Neuronal stem cell (in vitro differentiated cells): ENCODE results near the gene KDM1A.

Experiments
- DNase-seq: peaks from one replicate; pipeline ENCODE4 v3.0.0-alpha.2; 2013; ENCODE audit warnings: low spot score
- H2AFZ ChIP-seq: one replicate; pipeline ENCODE4 v1.6.1; 2013; ENCODE audit warnings: mild to moderate bottlenecking, low read length, inconsistent platforms
- H2AK5ac ChIP-seq: 2 replicates; pipeline ENCODE4 v1.6.1; 2013; ENCODE audit warnings: low read depth, mild to moderate bottlenecking, inconsistent platforms, low read length, moderate library complexity, mixed read lengths
- H2BK120ac ChIP-seq: 2 replicates; pipeline ENCODE4 v1.6.1; 2013; ENCODE audit warnings: low read depth, mild to moderate bottlenecking, inconsistent platforms, low read length, moderate library complexity, mixed read lengths
- H2BK12ac ChIP-seq: one replicate; pipeline ENCODE4 v1.6.1; 2013; ENCODE audit warnings: low read length, inconsistent platforms
- H2BK15ac ChIP-seq: 2 replicates; pipeline ENCODE4 v1.6.1; 2013; ENCODE audit warnings: mild to moderate bottlenecking, low read length, inconsistent platforms, mixed read lengths
- H2BK5ac ChIP-seq: one replicate; pipeline ENCODE4 v1.6.1; 2013; ENCODE audit warnings: inconsistent platforms, mild to moderate bottlenecking, low read length, moderate library complexity
- H3K14ac ChIP-seq: one replicate; pipeline ENCODE4 v1.6.1; 2013; ENCODE audit warnings: low read length, inconsistent platforms
- H3K18ac ChIP-seq: 2 replicates; pipeline ENCODE4 v1.6.1; 2013; ENCODE audit warnings: low read length, inconsistent platforms
- H3K23ac ChIP-seq: 2 replicates; pipeline ENCODE4 v1.6.1; 2013; ENCODE audit warnings: low read depth, mild to moderate bottlenecking, mixed read lengths, low read length, inconsistent platforms; ENCODE audit not compliant: poor library complexity
- H3K27ac ChIP-seq: replicated peaks from 3 replicates; pipeline ENCODE4 v1.5.1; 2013; ENCODE audit warnings: low read length, inconsistent platforms
- H3K27me3 ChIP-seq, 3 experiments: 2 replicates each; pipeline ENCODE4 v1.6.1; 2013; ENCODE audit warnings: low read length in 3 of 3, mild to moderate bottlenecking in 2 of 3, inconsistent platforms in 1 of 3, low read depth in 1 of 3, mixed read lengths in 1 of 3, moderate library complexity in 1 of 3; ENCODE audit not compliant: control insufficient read depth in 3 of 3, insufficient read depth in 3 of 3
- H3K36me3 ChIP-seq, 2 donors: replicated peaks in 1 of 2; 2 replicates each; pipeline ENCODE4 v1.6.1; 2013; ENCODE audit warnings: low read length in 2 of 2; ENCODE audit not compliant: control insufficient read depth in 2 of 2, insufficient read depth in 2 of 2
- H3K4ac ChIP-seq: 2 replicates; pipeline ENCODE4 v1.6.1; 2013; ENCODE audit warnings: inconsistent platforms, mild to moderate bottlenecking, low read length, moderate library complexity
- H3K4me1 ChIP-seq, 2 donors: 1 replicate in 1 of 2; 2 replicates in 1 of 2; pipeline ENCODE4 v1.6.1; 2013; ENCODE audit warnings: low read length in 2 of 2, low read depth in 1 of 2; ENCODE audit not compliant: control insufficient read depth in 2 of 2, insufficient read depth in 1 of 2
- H3K4me2 ChIP-seq: one replicate; pipeline ENCODE4 v1.6.1; 2013; ENCODE audit warnings: mild to moderate bottlenecking, low read length, inconsistent platforms; ENCODE audit not compliant: insufficient read depth, poor library complexity, severe bottlenecking
- H3K4me3 ChIP-seq, 2 donors: 2 replicates each; pipeline ENCODE4 v1.5.1; 2013; ENCODE audit warnings: low read length in 2 of 2, mild to moderate bottlenecking in 2 of 2, inconsistent platforms in 1 of 2, moderate library complexity in 1 of 2
- H3K79me1 ChIP-seq: one replicate; pipeline ENCODE4 v1.6.1; 2013; ENCODE audit warnings: low read depth, mild to moderate bottlenecking, inconsistent platforms, low read length, moderate library complexity
- H3K9ac ChIP-seq: one replicate; pipeline ENCODE4 v1.6.1; 2013; ENCODE audit warnings: mild to moderate bottlenecking, low read depth, low read length, inconsistent platforms; ENCODE audit not compliant: poor library complexity
- H3K9me3 ChIP-seq, 2 donors: replicated peaks in 1 of 2; 2 replicates each; pipeline versions ENCODE3 to v1.6.1; 2013; ENCODE audit warnings: low read length in 2 of 2, mild to moderate bottlenecking in 2 of 2, inconsistent platforms in 1 of 2, low read depth in 1 of 2, mixed read lengths in 1 of 2, moderate library complexity in 1 of 2; ENCODE audit not compliant: control insufficient read depth in 2 of 2, insufficient read depth in 1 of 2
- H4K8ac ChIP-seq: one replicate; pipeline ENCODE4 v1.6.1; 2013; ENCODE audit warnings: low read depth, mild to moderate bottlenecking, inconsistent platforms, low read length, moderate library complexity
- H4K91ac ChIP-seq: one replicate; pipeline ENCODE4 v1.6.1; 2013; ENCODE audit warnings: low read length, low read depth, mild to moderate bottlenecking, inconsistent platforms; ENCODE audit not compliant: poor library complexity
- WGBS, 2 donors: extraction: QIAGEN DNeasy Blood & Tissue Kit; methylation state at CpG; one replicate each; pipeline ENCODE4 v1.1.7; 2013; ENCODE audit warnings: missing lambda C conversion rate in 2 of 2, mixed read lengths in 1 of 2; ENCODE audit not compliant: insufficient read length in 2 of 2, insufficient replicate concordance in 1 of 2; ENCODE audit errors: extremely low coverage in 2 of 2; 5-methylcytosine and 5-hydroxymethylcytosine counted together

The KDM1A gene

GRCh38 chr1:23090056-23090455, 70.8 kb downstream of the KDM1A start:
- Histone ChIP-seq H3K79me1 (peaks cover 3% of the 10 kb centered on the region), H3K18ac (no peak overlapping the region), H2BK5ac (no peak overlapping the region), H2BK12ac (no peak overlapping the region), H3K9me3 (no peaks in the 10 kb centered on the region), H2AK5ac (no peak overlapping the region), H3K23ac (no peak overlapping the region), H3K4me2 (no peak overlapping the region), H3K4me3 (no peak overlapping the region), H2BK15ac (no peak overlapping the region), H3K4me1 (no peaks in the 10 kb centered on the region), H3K36me3 (peaks cover 61 to 98% of the 10 kb centered on the region in 2 donors), H3K27me3 (no peaks in the 10 kb centered on the region), H4K8ac (no peak overlapping the region), H3K9ac (no peak overlapping the region), H2BK120ac (no peak overlapping the region), H2AFZ (no peak overlapping the region), H4K91ac (no peak overlapping the region), H3K4ac (no peak overlapping the region), H3K27ac (no peak overlapping the region), H3K14ac (no peak overlapping the region)
- DNase-seq = no peak
- WGBS, 2 donors = no CpG with 5 or more reads among the region's 1 CpG

- no peak overlapping the region for H3K4ac ChIP-seq
- H2BK12ac ChIP-seq = no peak overlapping the region
- H4K91ac ChIP-seq = no peak overlapping the region
- no peak overlapping the region for H4K8ac ChIP-seq
- H3K9ac ChIP-seq = no peak overlapping the region
- WGBS, 2 donors = no CpG with 5 or more reads among the region's 7 CpGs
- no peak overlapping the region for H3K18ac ChIP-seq
- no peak for DNase-seq
- H3K4me3 ChIP-seq = no peak overlapping the region
- no peak overlapping the region for H2AK5ac ChIP-seq
- no peak overlapping the region for H3K27ac ChIP-seq
- no peak overlapping the region for H3K4me2 ChIP-seq
- H3K27me3 ChIP-seq = no peaks in the 10 kb centered on the region
- no peak overlapping the region for H2BK5ac ChIP-seq
- peaks cover 55 to 97% of the 10 kb centered on the region in 2 donors for H3K36me3 ChIP-seq
- no peaks in the 10 kb centered on the region for H3K9me3 ChIP-seq
- H3K4me1 ChIP-seq = no peaks in the 10 kb centered on the region
- no peaks in the 10 kb centered on the region for H3K79me1 ChIP-seq
- H2AFZ ChIP-seq = no peak overlapping the region
- no peak overlapping the region for H2BK15ac ChIP-seq
- H3K23ac ChIP-seq = no peak overlapping the region
- no peak overlapping the region for H2BK120ac ChIP-seq
- H3K14ac ChIP-seq = peak overlapping the region; percentile 43
Observed at GRCh38 chr1:23091545-23091944, 72.3 kb downstream of the KDM1A start.

- Histone ChIP-seq H2BK5ac (no peak overlapping the region), H2BK120ac (no peak overlapping the region), H3K9ac (no peak overlapping the region), H3K4me1 (no peaks in the 10 kb centered on the region), H4K91ac (no peak overlapping the region), H3K23ac (no peak overlapping the region), H2AK5ac (no peak overlapping the region), H3K14ac (no peak overlapping the region), H3K27ac (no peak overlapping the region), H3K36me3 (peaks cover 47 to 95% of the 10 kb centered on the region in 2 donors), H2BK15ac (no peak overlapping the region), H3K4me3 (no peak overlapping the region), H3K18ac (no peak overlapping the region), H2BK12ac (no peak overlapping the region), H3K4me2 (no peak overlapping the region), H3K79me1 (no peaks in the 10 kb centered on the region), H3K27me3 (no peaks in the 10 kb centered on the region), H3K9me3 (no peaks in the 10 kb centered on the region), H2AFZ (no peak overlapping the region), H4K8ac (no peak overlapping the region), H3K4ac (no peak overlapping the region)
- WGBS, 2 donors = no CpG with 5 or more reads among the region's 12 CpGs
- DNase-seq = no peak
Observed at GRCh38 chr1:23092447-23092846, 73.2 kb downstream of the KDM1A start.

DNA sequence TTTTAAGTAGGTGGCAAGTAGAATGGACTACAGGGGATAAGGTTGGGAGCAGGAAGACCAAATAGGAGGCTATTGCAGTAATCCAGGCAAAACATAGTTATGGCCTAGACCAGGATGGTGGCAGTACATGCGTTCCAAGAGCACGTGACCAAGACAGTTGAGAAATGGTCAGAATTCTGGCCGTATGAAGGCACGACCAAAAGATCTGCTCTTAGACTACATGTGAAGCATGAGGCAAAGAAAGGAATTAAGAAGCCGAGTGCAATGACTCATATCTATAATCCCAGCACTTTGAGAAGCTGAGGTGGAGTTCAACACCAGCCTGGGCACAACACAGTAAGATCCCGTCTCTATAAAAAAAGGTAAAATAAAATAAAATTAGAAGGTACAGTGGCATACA, 78.0 kb downstream of the KDM1A start:
- H3K36me3 ChIP-seq = peaks cover 18 to 63% of the 10 kb centered on the region in 2 donors
- no CpG with 5 or more reads among the region's 6 CpGs for WGBS, 2 donors
- DNase-seq = no peak

More for the DNA sequence above, 78.0 kb downstream of the KDM1A start:
- H3K27me3 ChIP-seq = no peaks in the 10 kb centered on the region
- no peak overlapping the region for H3K4me3 ChIP-seq
- no peak overlapping the region for H3K14ac ChIP-seq
- no peak overlapping the region for H2BK120ac ChIP-seq
- H2BK15ac ChIP-seq = no peak overlapping the region
- no peak overlapping the region for H2BK5ac ChIP-seq
- H3K18ac ChIP-seq = no peak overlapping the region
- H2AFZ ChIP-seq = no peak overlapping the region
- H4K91ac ChIP-seq = no peak overlapping the region
- H3K4me1 ChIP-seq = peaks cover 3 to 12% of the 10 kb centered on the region in 2 donors
- H3K23ac ChIP-seq = no peak overlapping the region
- H4K8ac ChIP-seq = no peak overlapping the region
- H3K4ac ChIP-seq = no peak overlapping the region
- H2AK5ac ChIP-seq = no peak overlapping the region
- H3K4me2 ChIP-seq = no peak overlapping the region
- no peaks in the 10 kb centered on the region for H3K9me3 ChIP-seq
- no peak overlapping the region for H2BK12ac ChIP-seq
- no peak overlapping the region for H3K27ac ChIP-seq
- no peaks in the 10 kb centered on the region for H3K79me1 ChIP-seq
- H3K9ac ChIP-seq = no peak overlapping the region
